Medulla oblongata (tissue), 1 donor: ENCODE data around the gene BABAM1.

Experiments
- DNase-seq: peaks from one replicate; pipeline ENCODE4 v3.0.0-alpha.2; 2015; ENCODE audit errors: extremely low spot score

BABAM1 gene

GRCh38 chr19:17321655-17322489 lies 54.6 kb downstream of the BABAM1 start:
- DNase-seq: no peak

GRCh38 chr19:17322854-17323253 lies 55.6 kb downstream of the BABAM1 start:
- DNase-seq: peak; percentile 63

- DNase-seq: no peak
Observed at GRCh38 chr19:17323300-17323963, 56.2 kb downstream of the BABAM1 start.

- DNase-seq: no peak
Observed at GRCh38 chr19:17323964-17324332, 56.7 kb downstream of the BABAM1 start.

- DNase-seq: no peak
Observed at GRCh38 chr19:17324357-17325114, 57.3 kb downstream of the BABAM1 start.

GRCh38 chr19:17325133-17325532 lies 57.9 kb downstream of the BABAM1 start:
- no peak for DNase-seq

- DNase-seq: peak; percentile 88
Observed at GRCh38 chr19:17325881-17326594, 58.8 kb downstream of the BABAM1 start.

GRCh38 chr19:17326595-17326966 lies 59.3 kb downstream of the BABAM1 start:
- no peak for DNase-seq

- no peak for DNase-seq
Observed at GRCh38 chr19:17327068-17327653, 59.9 kb downstream of the BABAM1 start.

- DNase-seq: no peak
Observed at GRCh38 chr19:17327654-17328516, 60.6 kb downstream of the BABAM1 start.
